Retinal pigment epithelial cell (primary cell): Measurements from ENCODE around the gene SCAMP3.

Experiments used
- DNase-seq: peaks from one replicate; pipeline ENCODE4 v3.0.0-alpha.2; 2010; ENCODE audit warnings: low read depth
- H3K4me3 ChIP-seq: 2 replicates; pipeline ENCODE4 v1.5.1; 2011; ENCODE audit warnings: mild to moderate bottlenecking, low read length, control low read depth, moderate library complexity
- CTCF ChIP-seq: conservative IDR thresholded peaks from 2 replicates; pipeline ENCODE4 v1.5.1; 2011; ENCODE audit warnings: low read depth, low read length, control low read depth, inconsistent platforms

Gene SCAMP3

GRCh38 chr1:155277070-155277901, 15.1 kb upstream of the SCAMP3 start, which contains the start of gene HCN3:
HCN3 (plus strand) TSS chr1:155277463; CDS start chr1:155277591, 128 bp downstream.
- H3K4me3 ChIP-seq = peak within 1 kb of the TSS; percentile 65
- peak; percentile 68 for DNase-seq
- TF ChIP-seq CTCF = peak; percentile 40

- DNase-seq = peak; percentile 79
- H3K4me3 ChIP-seq = peak within 1 kb of the TSS; percentile 90
- TF ChIP-seq CTCF = no peak
These were observed 11.4 kb upstream of the SCAMP3 start, which contains the start of gene CLK2 for GRCh38 chr1:155273343-155274245. CLK2 (minus strand) TSS chr1:155273504; CDS start chr1:155270977, 2,527 bp downstream.

GRCh38 chr1:155272466-155273342, 10.5 kb upstream of the SCAMP3 start:
- DNase-seq = peak; percentile 27
- peak overlapping the region; percentile 90 for H3K4me3 ChIP-seq
- TF ChIP-seq CTCF = no peak

- DNase-seq = no peak
- TF ChIP-seq CTCF = no peak
- no peak overlapping the region for H3K4me3 ChIP-seq
These were observed 7.2 kb upstream of the SCAMP3 start for GRCh38 chr1:155269381-155269780.

GRCh38 chr1:155268630-155269029, 6.5 kb upstream of the SCAMP3 start:
- no peak for DNase-seq
- no peak overlapping the region for H3K4me3 ChIP-seq
- TF ChIP-seq CTCF = no peak

GRCh38 chr1:155267373-155267772, 5.2 kb upstream of the SCAMP3 start:
- H3K4me3 ChIP-seq = no peak overlapping the region
- no peak for DNase-seq
- no peak for TF ChIP-seq CTCF
